IPS DF 6.9 (cell line): Measurements from ENCODE around the gene TMEM150B.

Experiments
- DNase-seq: peaks from one replicate; pipeline ENCODE4 v3.0.0-alpha.2; 2013; ENCODE audit warnings: low read depth, low spot score
- H3K27ac ChIP-seq: one replicate; pipeline ENCODE4 v1.5.1; 2013; ENCODE audit warnings: low read length, control low read depth
- H3K27me3 ChIP-seq: 2 replicates; pipeline ENCODE4 v1.6.1; 2013; ENCODE audit warnings: mild to moderate bottlenecking, low read length; ENCODE audit not compliant: control insufficient read depth, insufficient read depth
- H3K36me3 ChIP-seq: 2 replicates; pipeline ENCODE4 v1.6.1; 2013; ENCODE audit warnings: low read length; ENCODE audit not compliant: control insufficient read depth, insufficient read depth
- H3K4me1 ChIP-seq: 2 replicates; pipeline ENCODE4 v1.6.1; 2013; ENCODE audit warnings: low read length; ENCODE audit not compliant: control insufficient read depth, insufficient read depth
- H3K4me3 ChIP-seq: 2 replicates; pipeline ENCODE4 v1.5.1; 2013; ENCODE audit warnings: mild to moderate bottlenecking, low read length
- H3K9me3 ChIP-seq: 2 replicates; pipeline ENCODE4 v1.6.1; 2013; ENCODE audit warnings: low read length, inconsistent platforms; ENCODE audit not compliant: control insufficient read depth, insufficient read depth
- WGBS: extraction: QIAGEN DNeasy Blood & Tissue Kit; methylation state at CpG from one replicate; pipeline ENCODE4 v1.1.7; 2013; ENCODE audit warnings: mixed read lengths, missing lambda C conversion rate; ENCODE audit not compliant: insufficient read length, insufficient coverage; 5-methylcytosine and 5-hydroxymethylcytosine counted together

TMEM150B gene

GRCh38 chr19:55285229-55285890 lies 39.8 kb downstream of the TMEM150B start:
- Histone ChIP-seq H3K4me1 (peaks cover 2% of the 10 kb centered on the region; the same call in 1 of the 2 replicates), H3K4me3 (no peak overlapping the region; the same call in 1 of the 2 replicates), H3K27ac (no peak overlapping the region), H3K27me3 (no peaks in the 10 kb centered on the region), H3K9me3 (no peaks in the 10 kb centered on the region), H3K36me3 (peaks cover 11% of the 10 kb centered on the region)
- whole genome bisulfite sequencing: no CpG with 5 or more reads among the region's 18 CpGs
- no peak for DNase-seq

DNA sequence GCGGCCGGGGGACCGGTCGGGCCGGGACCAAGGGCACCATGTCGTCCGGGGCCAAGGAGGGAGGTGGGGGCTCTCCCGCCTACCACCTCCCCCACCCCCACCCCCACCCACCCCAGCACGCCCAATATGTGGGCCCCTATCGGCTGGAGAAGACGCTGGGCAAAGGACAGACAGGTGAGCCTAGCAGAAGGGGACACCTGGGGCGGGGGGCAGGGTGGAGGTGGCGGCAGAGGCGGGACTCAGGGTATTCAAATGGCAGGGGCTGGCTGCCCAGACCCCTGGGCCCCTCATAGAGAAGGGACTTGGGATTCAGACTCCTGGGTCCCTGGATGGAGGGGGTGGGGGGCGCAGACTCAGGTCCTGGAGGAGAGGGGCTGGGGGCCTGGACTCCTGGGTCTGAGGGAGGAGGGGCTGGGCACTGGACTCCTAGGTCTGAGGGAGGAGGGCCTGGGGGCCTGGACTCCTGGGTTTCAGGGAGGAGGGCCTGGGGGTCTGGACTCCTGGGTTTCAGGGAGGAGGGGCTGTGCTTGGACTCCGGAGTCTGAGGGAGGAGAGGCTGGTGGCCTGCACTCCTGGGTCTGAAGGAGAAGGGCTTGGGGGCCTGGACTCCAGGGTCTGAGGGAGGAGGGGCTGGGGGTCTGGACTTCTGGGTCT lies 40.6 kb downstream of the TMEM150B start:
- Histone ChIP-seq H3K4me1 (peaks cover 2% of the 10 kb centered on the region; the same call in 1 of the 2 replicates), H3K4me3 (peak overlapping the region; percentile 51; the same call in 1 of the 2 replicates), H3K9me3 (no peaks in the 10 kb centered on the region), H3K27me3 (no peaks in the 10 kb centered on the region), H3K36me3 (peaks cover 11% of the 10 kb centered on the region), H3K27ac (no peak overlapping the region)
- WGBS: no CpG with 5 or more reads among the region's 16 CpGs
- DNase-seq: no peak

DNA sequence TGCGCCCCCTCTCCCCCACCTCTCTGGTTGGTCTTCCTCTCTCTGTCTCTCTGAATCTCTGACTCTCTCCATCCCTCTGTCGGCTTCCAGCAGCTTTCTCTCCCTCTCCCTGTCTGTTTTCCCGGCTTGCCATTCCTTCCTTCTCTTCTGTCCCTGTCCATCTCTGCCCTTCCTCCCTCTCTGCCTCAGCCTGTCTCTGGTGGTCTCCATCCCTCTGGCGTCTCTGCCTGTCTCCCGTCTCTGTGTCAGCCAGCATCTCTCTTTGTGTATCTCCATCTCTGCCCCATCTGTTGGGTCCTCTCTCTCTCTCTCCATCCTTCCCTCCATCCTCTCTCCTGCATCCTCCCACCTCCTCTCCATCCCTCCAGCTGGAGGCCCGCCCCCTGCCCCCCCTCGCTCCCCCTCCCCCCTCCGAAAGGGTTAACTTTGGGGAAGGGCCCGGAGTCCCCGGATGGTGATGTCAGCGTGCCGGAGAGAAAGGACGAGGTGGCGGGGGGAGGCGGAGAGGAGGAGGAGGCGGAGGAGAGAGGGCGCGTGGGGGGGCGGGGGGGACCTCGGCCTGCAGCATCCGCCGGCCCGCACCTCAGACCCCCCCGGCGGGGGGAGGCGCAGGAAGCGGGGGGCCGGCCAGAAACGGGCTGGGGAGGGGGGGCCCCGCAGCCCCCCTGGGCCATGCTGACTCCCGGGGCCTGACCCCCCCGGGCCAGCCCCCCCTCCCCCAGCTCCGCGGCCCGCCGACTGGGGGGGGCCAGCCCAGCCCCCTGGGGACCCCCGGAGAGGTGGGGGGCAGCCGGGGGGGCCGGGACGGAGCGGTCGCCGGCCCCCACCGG lies 41.4 kb downstream of the TMEM150B start, which contains the start of gene BRSK1:
BRSK1 (plus strand) TSS at position 450 of the 830 bp plus-strand sequence. CDS start 446 bp downstream, outside the sequence.
- no CpG with 5 or more reads among the region's 44 CpGs for WGBS
- H3K4me1 ChIP-seq: peaks cover 2% of the 10 kb centered on the region; the same call in 1 of the 2 replicates
- DNase-seq: no peak
- H3K27ac ChIP-seq: no peak within 1 kb of the TSS
- peaks cover 8% of the 10 kb centered on the region; the same call in 1 of the 2 replicates for H3K36me3 ChIP-seq
- no peaks in the 10 kb centered on the region for H3K9me3 ChIP-seq
- peak within 1 kb of the TSS; percentile 51; the same call in 1 of the 2 replicates for H3K4me3 ChIP-seq
- H3K27me3 ChIP-seq: no peaks in the 10 kb centered on the region

DNA sequence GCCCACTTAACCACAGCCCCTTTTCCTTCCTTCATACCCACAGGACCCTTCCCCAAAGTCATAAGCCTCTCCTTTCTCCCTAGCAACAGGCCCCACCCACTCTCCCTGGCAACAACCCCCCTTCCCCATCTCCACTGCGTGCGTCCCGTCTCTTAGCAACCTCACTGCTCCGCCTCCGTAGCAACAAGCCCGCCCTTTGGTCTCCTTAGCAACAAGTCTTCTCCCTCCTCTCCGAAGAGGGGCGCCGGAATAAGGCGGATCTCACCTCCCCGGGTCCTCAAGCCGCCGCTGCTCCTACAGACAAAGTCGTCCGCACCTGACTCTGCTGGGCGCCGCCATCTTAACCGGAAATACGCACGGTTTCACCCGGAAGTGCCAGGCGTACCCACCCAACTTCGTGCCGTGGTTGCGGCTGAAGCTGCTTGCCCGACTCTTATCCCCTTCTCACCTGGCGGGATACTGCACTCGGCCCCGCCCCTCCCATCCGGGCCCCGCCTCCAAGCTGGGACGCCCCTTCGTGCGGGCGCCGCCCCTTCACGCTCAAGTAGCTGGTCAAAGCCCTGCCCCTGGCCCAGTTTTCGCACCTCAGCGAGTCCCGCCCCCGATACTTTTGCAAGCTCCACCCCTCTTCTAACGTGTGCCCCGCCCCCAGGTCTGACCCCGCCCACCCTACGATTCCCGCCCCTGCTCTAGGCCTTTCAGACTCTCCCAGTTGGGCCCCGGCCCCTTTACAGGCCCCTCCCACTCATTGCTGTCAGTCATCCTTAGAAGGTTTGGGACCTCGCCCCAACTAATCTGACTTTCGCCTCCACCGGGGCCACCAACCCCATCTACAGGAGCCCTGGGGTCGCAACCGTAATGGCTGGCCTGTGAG lies 45.1 kb downstream of the TMEM150B start, which contains the start of gene HSPBP1:
HSPBP1 (minus strand) TSS at position 341 of the 874 bp plus-strand sequence. CDS start 502 bp downstream, outside the sequence.
- WGBS: no CpG with 5 or more reads among the region's 52 CpGs
- Histone ChIP-seq H3K9me3 (no peaks in the 10 kb centered on the region), H3K4me3 (peak within 1 kb of the TSS; percentile 66; the same call in 1 of the 2 replicates), H3K36me3 (no peaks in the 10 kb centered on the region; the same call in 1 of the 2 replicates), H3K4me1 (peaks cover 2% of the 10 kb centered on the region; the same call in 1 of the 2 replicates), H3K27me3 (no peaks in the 10 kb centered on the region), H3K27ac (no peak within 1 kb of the TSS)
- peak; percentile 96 for DNase-seq

DNA sequence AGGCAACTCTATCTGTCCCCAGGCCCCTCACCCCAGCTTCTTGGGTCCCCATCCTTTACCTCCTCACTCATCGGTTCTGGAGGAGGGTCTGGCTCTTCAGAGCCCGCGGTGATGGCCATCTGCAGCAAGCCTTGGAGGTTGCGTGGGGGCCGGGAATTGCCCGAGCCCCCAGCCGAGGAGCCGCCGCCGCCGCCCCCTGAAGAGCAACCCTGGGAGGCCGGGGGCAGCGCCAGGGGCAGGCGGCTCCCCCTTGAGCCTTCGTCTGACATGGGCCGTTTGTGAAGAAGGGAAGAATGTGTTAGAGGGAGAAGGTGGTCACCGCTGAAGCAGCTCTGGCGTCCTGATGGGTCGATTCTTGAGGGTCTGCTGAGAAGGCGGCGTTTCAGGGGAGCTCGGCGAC lies 45.8 kb downstream of the TMEM150B start:
- H3K27ac ChIP-seq: no peak overlapping the region
- no peaks in the 10 kb centered on the region for H3K9me3 ChIP-seq
- H3K36me3 ChIP-seq: peaks cover under 1% of the 10 kb centered on the region; the same call in 1 of the 2 replicates
- no peaks in the 10 kb centered on the region for H3K27me3 ChIP-seq
- peaks cover 2% of the 10 kb centered on the region; the same call in 1 of the 2 replicates for H3K4me1 ChIP-seq
- DNase-seq: no peak
- peak overlapping the region; percentile 66; the same call in 1 of the 2 replicates for H3K4me3 ChIP-seq
- no CpG with 5 or more reads among the region's 23 CpGs for WGBS

- WGBS: no CpG with 5 or more reads among the region's 13 CpGs
- H3K4me3 ChIP-seq: no peak overlapping the region
- no peak for DNase-seq
- no peaks in the 10 kb centered on the region for H3K9me3 ChIP-seq
- no peaks in the 10 kb centered on the region for H3K27me3 ChIP-seq
- peaks cover under 1% of the 10 kb centered on the region; the same call in 1 of the 2 replicates for H3K4me1 ChIP-seq
- no peak overlapping the region for H3K27ac ChIP-seq
- H3K36me3 ChIP-seq: peaks cover 3% of the 10 kb centered on the region; the same call in 1 of the 2 replicates
Observed at GRCh38 chr19:55278391-55279135, 46.6 kb downstream of the TMEM150B start.

- Histone ChIP-seq H3K4me3 (no peak overlapping the region), H3K27ac (no peak overlapping the region), H3K36me3 (peaks cover 3% of the 10 kb centered on the region; the same call in 1 of the 2 replicates), H3K4me1 (no peaks in the 10 kb centered on the region), H3K27me3 (no peaks in the 10 kb centered on the region), H3K9me3 (no peaks in the 10 kb centered on the region)
- DNase-seq: no peak
- WGBS: no CpG with 5 or more reads among the region's 17 CpGs
Observed at GRCh38 chr19:55277494-55277893, 47.6 kb downstream of the TMEM150B start.

GRCh38 chr19:55276720-55277430 lies 48.3 kb downstream of the TMEM150B start:
- H3K4me3 ChIP-seq: no peak overlapping the region
- no peak overlapping the region for H3K27ac ChIP-seq
- no peaks in the 10 kb centered on the region for H3K9me3 ChIP-seq
- peaks cover 3% of the 10 kb centered on the region; the same call in 1 of the 2 replicates for H3K36me3 ChIP-seq
- DNase-seq: no peak
- no peaks in the 10 kb centered on the region for H3K4me1 ChIP-seq
- WGBS: no CpG with 5 or more reads among the region's 15 CpGs
- no peaks in the 10 kb centered on the region for H3K27me3 ChIP-seq
